ENCODE results near the gene PPP1R1C.

PPP1R1C gene

DNA sequence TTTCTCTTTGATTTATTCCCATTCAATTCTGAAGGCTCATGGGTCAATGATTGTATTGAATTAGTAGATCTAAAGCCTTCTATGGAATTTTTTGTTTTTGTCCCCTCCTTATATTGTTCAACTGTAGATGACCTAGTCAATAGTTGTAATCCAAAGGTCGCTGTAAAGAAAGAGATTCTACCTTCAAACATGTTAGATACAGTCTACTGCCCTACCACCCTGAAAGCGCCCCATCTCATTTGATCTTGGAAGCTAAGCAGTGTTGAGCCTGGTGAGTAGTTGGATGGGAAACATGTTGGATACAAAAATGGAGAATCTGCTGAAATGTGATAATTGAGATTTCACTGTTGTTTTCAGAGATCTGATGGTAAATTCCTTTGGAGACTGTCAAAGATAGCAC is 63.0 kb downstream of the PPP1R1C start:
- DNase-seq (ENCODE audit: low spot score in 2 of 2) = no peak
- Histone ChIP-seq H3K9me3 (no peaks in the 10 kb centered on the region), H3K4me3 (no peak overlapping the region), H3K27me3 (ENCODE audit: low read depth) (no peaks in the 10 kb centered on the region), H3K4me1 (no peaks in the 10 kb centered on the region), H3K36me3 (replicated peaks) (no peaks in the 10 kb centered on the region)
- in situ Hi-C loops (cut with MboI; ENCODE audit: low sequenced_read_pairs) = no loop called here

- no peak for DNase-seq (ENCODE audit: low spot score in 2 of 2)
- H3K4me1 ChIP-seq = no peaks in the 10 kb centered on the region; the same call in none of the 2 replicates
- H3K27me3 ChIP-seq (ENCODE audit: low read depth) = no peaks in the 10 kb centered on the region
- H3K9me3 ChIP-seq = no peaks in the 10 kb centered on the region
- in situ Hi-C loops (cut with MboI; ENCODE audit: low sequenced_read_pairs) = no loop called here
- no peaks in the 10 kb centered on the region for H3K36me3 ChIP-seq (replicated peaks)
- no peak overlapping the region for H3K4me3 ChIP-seq
These were observed 63.9 kb downstream of the PPP1R1C start for GRCh38 chr2:182049372-182050148.

DNA sequence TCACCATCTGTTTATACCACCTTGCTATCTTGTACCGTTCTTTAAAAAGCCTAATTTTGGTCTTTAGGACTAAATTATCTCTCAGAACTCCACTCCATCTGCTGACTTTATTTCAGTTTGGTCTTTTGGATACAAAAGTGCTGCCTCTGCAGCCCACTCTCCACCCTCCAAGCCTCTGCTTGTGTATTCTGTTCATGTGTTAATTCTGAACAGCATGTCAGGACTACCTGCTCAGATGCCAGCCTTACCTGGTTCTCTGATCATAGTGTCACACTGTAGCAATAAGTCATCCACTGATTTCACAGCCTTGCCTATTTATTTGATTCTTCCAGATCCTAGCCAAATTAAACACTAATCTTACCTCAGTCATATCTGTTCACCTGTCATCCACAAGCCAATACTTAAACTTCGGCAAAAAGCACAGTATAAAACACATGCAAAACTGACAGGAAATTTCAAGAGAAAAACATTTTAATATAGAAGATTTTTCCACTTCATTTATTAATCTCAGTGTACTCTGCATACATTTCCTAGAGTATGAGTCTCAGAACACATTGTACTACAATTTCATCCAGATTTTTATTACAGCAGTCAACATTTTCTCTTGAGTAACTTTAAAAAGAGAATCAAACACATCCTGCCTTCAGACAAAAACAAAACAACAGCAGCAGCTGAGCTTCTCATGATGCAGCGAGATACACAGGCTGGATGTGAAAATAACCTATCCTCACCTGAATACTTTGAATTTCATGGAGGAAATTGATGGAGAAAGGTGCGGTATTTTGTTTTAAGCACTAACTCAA is 64.9 kb downstream of the PPP1R1C start:
- Histone ChIP-seq H3K36me3 (replicated peaks) (no peaks in the 10 kb centered on the region), H3K9me3 (no peaks in the 10 kb centered on the region), H3K4me3 (no peak overlapping the region), H3K4me1 (no peaks in the 10 kb centered on the region; the same call in none of the 2 replicates), H3K27me3 (ENCODE audit: low read depth) (no peaks in the 10 kb centered on the region)
- in situ Hi-C loops (cut with MboI; ENCODE audit: low sequenced_read_pairs) = no loop called here
- DNase-seq (ENCODE audit: low spot score in 2 of 2) = no peak

DNA sequence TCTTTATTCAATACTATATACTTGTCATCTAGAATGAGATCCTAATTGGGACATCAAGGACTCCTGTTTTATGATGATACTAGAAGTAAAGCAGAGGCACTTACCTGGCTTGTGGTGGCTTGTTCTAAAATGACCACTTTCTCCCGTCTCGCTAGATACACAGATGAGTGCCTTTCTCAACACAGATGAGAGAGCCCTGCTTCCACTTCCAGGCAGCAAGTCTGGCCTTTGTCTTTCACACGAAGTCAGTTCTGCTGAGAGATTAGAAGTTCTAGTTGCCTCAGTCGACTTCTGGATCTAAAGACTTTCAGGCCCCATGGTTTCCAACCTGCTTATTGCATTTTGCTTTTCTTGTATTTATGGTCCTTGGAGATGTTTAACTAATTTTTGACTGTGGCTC is 70.3 kb downstream of the PPP1R1C start:
- Histone ChIP-seq H3K9me3 (no peaks in the 10 kb centered on the region), H3K36me3 (replicated peaks) (no peaks in the 10 kb centered on the region), H3K4me1 (peaks cover 20% of the 10 kb centered on the region), H3K27me3 (ENCODE audit: low read depth) (no peaks in the 10 kb centered on the region), H3K4me3 (no peak overlapping the region)
- in situ Hi-C loops (cut with MboI; ENCODE audit: low sequenced_read_pairs) = no loop called here
- DNase-seq (ENCODE audit: low spot score in 2 of 2) = peak in 1 of 2 experiments; percentile 18

- peak; percentile 43 to 96 for DNase-seq (ENCODE audit: low spot score in 2 of 2)
- Histone ChIP-seq H3K4me3 (no peak overlapping the region), H3K4me1 (peaks cover 20% of the 10 kb centered on the region), H3K36me3 (replicated peaks) (no peaks in the 10 kb centered on the region), H3K9me3 (no peaks in the 10 kb centered on the region), H3K27me3 (ENCODE audit: low read depth) (no peaks in the 10 kb centered on the region)
- in situ Hi-C loops (cut with MboI; ENCODE audit: low sequenced_read_pairs) = no loop called here
These were observed 71.3 kb downstream of the PPP1R1C start for GRCh38 chr2:182057002-182057401.

DNA sequence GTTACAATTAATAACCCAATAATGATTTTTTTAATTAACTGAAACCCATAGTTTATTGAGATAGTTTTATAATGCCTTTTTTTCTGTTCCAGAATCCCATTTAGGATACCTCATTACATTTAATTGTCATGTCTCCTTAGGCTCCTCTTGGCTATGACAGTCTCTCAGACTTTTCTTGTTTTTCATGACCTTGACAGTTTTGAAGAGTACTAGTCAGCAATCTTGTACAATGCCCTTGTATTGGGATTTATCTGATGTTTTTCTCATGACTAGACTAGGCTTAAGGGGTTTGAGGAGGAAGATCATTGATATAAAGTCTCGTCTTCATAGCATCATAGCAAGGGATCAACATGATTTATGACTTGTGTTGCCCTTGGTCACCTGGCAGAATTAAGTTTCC is 72.4 kb downstream of the PPP1R1C start:
- Histone ChIP-seq H3K36me3 (replicated peaks) (no peaks in the 10 kb centered on the region), H3K9me3 (no peaks in the 10 kb centered on the region), H3K4me3 (no peak overlapping the region), H3K27me3 (ENCODE audit: low read depth) (no peaks in the 10 kb centered on the region), H3K4me1 (peaks cover 20% of the 10 kb centered on the region)
- in situ Hi-C loops (cut with MboI; ENCODE audit: low sequenced_read_pairs) = no loop called here
- DNase-seq (ENCODE audit: low spot score in 2 of 2) = no peak

DNA sequence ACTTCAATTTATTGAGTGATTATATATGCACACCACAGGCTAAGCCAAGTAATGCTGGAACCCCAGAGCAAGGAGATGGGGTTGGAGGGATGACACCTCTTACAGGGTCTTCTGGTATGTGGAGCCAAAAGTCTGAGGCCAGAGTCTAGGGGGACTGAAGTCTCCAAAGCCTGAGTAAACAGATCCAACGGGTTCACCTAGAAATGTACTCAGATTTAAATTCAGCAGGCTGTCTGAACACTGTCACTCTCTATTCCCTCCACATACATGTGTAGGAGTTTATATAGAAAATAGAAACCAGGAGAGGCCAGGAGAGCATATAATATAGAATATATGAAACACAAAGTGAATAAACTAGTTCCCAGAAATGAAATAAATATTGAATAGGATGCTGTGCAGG is 76.1 kb downstream of the PPP1R1C start:
- Histone ChIP-seq H3K4me1 (peaks cover 8% of the 10 kb centered on the region), H3K36me3 (replicated peaks) (no peaks in the 10 kb centered on the region), H3K27me3 (ENCODE audit: low read depth) (no peaks in the 10 kb centered on the region), H3K9me3 (no peaks in the 10 kb centered on the region), H3K4me3 (no peak overlapping the region)
- in situ Hi-C loops (cut with MboI; ENCODE audit: low sequenced_read_pairs) = no loop called here
- no peak for DNase-seq (ENCODE audit: low spot score in 2 of 2)

- in situ Hi-C loops (cut with MboI; ENCODE audit: low sequenced_read_pairs) = no loop called here
- Histone ChIP-seq H3K4me3 (no peak overlapping the region), H3K9me3 (no peaks in the 10 kb centered on the region), H3K36me3 (replicated peaks) (no peaks in the 10 kb centered on the region), H3K4me1 (peaks cover 1% of the 10 kb centered on the region), H3K27me3 (ENCODE audit: low read depth) (no peaks in the 10 kb centered on the region)
- DNase-seq (ENCODE audit: low spot score in 2 of 2) = no peak
These were observed 76.8 kb downstream of the PPP1R1C start for GRCh38 chr2:182062329-182062972.

- H3K4me1 ChIP-seq = no peaks in the 10 kb centered on the region
These were observed 78.5 kb downstream of the PPP1R1C start for GRCh38 chr2:182064019-182064778.

DNA sequence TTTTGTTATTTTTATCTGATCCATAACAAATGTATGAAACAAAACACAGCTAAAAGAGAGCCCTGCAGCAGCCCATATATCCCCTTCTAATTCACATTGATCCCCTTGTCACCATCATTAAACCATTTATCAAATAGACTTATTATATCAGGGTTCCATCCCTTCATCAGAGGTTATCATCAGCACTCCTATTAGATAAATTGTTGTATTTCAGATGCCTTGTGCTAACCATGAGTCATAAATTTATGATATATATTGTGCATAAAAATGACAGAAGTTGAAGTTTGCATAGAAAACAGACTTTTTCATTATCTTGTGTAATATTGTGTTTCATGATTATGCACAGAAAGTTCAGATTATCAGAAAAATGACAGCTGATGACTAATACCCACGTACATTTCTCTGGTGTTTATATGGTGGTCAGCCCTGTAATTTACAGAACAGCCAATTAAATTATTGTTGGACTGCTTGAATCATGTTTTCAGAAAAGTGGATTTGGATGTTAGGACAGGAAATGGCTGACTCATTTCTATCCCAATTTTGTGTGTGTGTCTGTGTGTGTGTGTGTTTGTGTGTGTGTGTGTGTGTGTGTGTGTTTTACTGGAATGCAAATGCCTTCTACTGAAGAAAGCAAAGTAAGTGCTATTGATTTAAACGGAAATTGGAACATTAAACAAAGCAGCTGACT is 80.9 kb downstream of the PPP1R1C start:
- Histone ChIP-seq H3K9me3 (no peaks in the 10 kb centered on the region), H3K27me3 (ENCODE audit: low read depth) (no peaks in the 10 kb centered on the region), H3K36me3 (replicated peaks) (no peaks in the 10 kb centered on the region), H3K4me1 (no peaks in the 10 kb centered on the region), H3K4me3 (no peak overlapping the region)
- no peak for DNase-seq (ENCODE audit: low spot score in 2 of 2)
- in situ Hi-C loops (cut with MboI; ENCODE audit: low sequenced_read_pairs) = no loop called here

More at GRCh38 chr2:182064019-182064778, 78.5 kb downstream of the PPP1R1C start:
- in situ Hi-C loops (cut with MboI; ENCODE audit: low sequenced_read_pairs) = no loop called here
- Histone ChIP-seq H3K36me3 (replicated peaks) (no peaks in the 10 kb centered on the region), H3K27me3 (ENCODE audit: low read depth) (no peaks in the 10 kb centered on the region), H3K4me3 (no peak overlapping the region), H3K9me3 (no peaks in the 10 kb centered on the region)
- DNase-seq (ENCODE audit: low spot score in 2 of 2) = no peak

DNA sequence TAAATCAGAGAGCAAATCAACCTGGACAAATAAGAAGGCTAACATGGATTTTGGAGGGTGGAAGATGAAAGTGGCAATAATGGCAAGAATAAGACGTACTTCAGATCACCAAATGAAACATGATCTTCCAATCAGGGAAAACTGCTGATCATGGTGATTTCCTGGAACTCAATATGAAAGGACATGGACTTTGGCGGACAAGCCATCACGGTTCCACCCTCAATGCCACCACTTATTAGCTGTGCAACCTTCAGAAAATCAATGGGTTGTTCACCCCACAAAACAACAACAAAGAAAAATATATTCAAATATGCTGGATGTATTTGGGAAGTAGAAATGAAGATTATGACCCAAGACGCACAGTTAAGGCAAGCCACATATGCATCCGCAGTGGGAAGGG is 81.7 kb downstream of the PPP1R1C start:
- DNase-seq (ENCODE audit: low spot score in 2 of 2) = no peak
- H3K36me3 ChIP-seq (replicated peaks) = no peaks in the 10 kb centered on the region
- H3K4me1 ChIP-seq = peaks cover 4% of the 10 kb centered on the region
- H3K27me3 ChIP-seq (ENCODE audit: low read depth) = no peaks in the 10 kb centered on the region
- in situ Hi-C loops (cut with MboI; ENCODE audit: low sequenced_read_pairs) = no loop called here
- no peak overlapping the region for H3K4me3 ChIP-seq
- no peaks in the 10 kb centered on the region for H3K9me3 ChIP-seq

DNA sequence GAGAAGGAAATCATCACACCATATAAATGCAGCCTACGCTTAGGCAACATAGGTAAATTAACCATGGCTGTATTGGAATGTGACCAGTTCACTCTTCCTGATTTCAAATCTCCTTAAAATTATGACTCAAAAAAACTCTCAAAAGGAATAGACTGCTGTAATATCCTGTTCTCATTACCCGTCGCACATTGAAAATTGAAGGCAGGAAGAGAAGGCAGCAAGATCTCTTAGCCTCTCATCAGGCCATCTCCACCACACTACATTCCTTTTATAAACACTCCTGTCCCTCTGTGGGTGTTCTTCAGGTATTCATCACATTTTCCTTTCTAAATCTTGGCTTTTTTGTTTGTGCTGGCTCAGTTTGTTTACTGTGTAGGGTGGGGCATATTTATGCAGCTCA is 83.2 kb downstream of the PPP1R1C start:
- Histone ChIP-seq H3K27me3 (ENCODE audit: low read depth) (no peaks in the 10 kb centered on the region), H3K36me3 (replicated peaks) (no peaks in the 10 kb centered on the region), H3K4me3 (no peak overlapping the region), H3K9me3 (no peaks in the 10 kb centered on the region), H3K4me1 (peaks cover 13% of the 10 kb centered on the region)
- no peak for DNase-seq (ENCODE audit: low spot score in 2 of 2)
- in situ Hi-C loops (cut with MboI; ENCODE audit: low sequenced_read_pairs) = no loop called here

- Histone ChIP-seq H3K4me3 (no peak overlapping the region), H3K27me3 (ENCODE audit: low read depth) (no peaks in the 10 kb centered on the region), H3K4me1 (peaks cover 13% of the 10 kb centered on the region), H3K9me3 (no peaks in the 10 kb centered on the region), H3K36me3 (replicated peaks) (no peaks in the 10 kb centered on the region)
- no peak for DNase-seq (ENCODE audit: low spot score in 2 of 2)
- in situ Hi-C loops (cut with MboI; ENCODE audit: low sequenced_read_pairs) = no loop called here
These were observed 83.8 kb downstream of the PPP1R1C start for GRCh38 chr2:182069416-182069815.

Data from HAP-1 (cell line).